T1000 (cell line): ENCODE results near the gene LRIG1.

Experiments used
- DNase-seq: peaks from one replicate; lab custom pipeline; 2025; ENCODE audit warnings: mixed read lengths; lab: John Stamatoyannopoulos, UW

Gene LRIG1

GRCh38 chr3:66403323-66403990, 97.4 kb downstream of the LRIG1 start:
- DNase-seq, result no peak

DNA sequence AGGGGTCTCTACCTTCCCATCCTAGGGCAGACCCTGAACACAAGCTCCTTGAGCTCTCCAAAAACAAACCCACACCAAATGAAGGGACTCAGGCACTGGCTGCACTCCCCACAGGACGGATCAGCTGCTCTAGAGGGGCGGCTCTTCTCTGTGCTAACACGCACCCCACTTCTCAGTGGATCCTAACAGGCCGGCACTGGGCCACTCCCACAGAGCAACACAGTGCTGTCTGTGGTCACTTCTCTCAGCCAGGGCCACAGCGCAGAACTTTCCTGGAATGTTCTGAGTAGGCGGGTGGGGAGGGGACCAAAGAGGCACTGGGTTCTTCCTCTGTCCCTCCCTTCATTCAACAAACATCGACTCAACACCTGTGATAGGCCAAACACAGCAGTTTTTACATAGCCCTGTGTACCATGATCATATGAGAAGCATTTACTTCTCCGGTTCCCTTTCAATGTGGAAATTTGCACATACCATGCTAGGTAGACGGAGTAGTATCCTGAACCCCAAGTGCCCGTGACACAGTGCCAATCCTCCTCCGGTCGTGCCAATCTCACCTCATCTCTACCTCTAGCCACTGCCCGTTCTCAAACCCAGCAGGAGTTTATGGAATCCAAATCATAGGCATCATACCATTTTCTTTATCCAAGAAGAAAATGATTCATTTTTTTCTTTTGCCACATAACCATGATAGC, 98.1 kb downstream of the LRIG1 start:
- DNase-seq, result no peak

GRCh38 chr3:66401675-66402491, 98.9 kb downstream of the LRIG1 start:
- DNase-seq, result no peak

GRCh38 chr3:66401157-66401550, 99.7 kb downstream of the LRIG1 start:
- DNase-seq, result no peak

DNA sequence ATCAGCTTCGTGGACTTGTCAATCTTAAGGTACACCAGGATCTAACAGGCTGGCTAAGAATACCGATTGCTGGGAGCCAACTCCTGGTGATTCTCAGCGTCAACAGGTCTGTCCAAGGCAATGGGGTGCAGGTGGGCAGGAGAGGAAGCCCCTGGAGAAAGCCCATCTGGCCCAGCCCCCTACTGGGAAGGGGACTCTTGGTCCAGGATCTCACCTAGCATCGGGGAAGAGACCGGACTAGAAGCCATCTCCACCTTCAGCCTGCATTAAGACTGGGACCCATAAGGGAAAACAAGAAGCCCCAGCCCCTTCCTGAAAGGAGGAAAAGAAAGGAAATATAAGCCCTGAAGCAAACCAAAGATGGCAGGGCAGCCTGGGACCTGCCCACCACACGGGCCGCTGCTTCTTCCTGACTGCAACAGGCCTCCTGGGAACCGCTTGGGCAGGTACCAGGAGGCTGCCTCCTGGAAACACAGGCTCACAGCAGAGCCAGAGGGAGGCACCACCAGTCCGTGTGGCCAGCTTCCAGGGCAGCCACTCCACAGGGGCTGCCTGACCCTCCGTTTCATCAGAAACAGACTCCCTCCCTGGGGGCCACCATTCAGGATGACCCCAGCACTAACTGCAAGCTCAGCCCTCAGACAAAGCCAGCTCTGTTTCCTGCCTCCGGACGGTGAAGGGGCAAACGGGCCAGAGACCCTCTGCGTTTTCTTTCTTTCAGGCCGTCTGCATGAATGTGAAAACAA, 100.2 kb downstream of the LRIG1 start:
- no peak for DNase-seq

GRCh38 chr3:66399529-66400232, 101.1 kb downstream of the LRIG1 start:
- DNase-seq, result no peak

- DNase-seq, result no peak
Observed at GRCh38 chr3:66398228-66399025, 102.4 kb downstream of the LRIG1 start.

- no peak for DNase-seq
Observed at GRCh38 chr3:66397745-66398144, 103.1 kb downstream of the LRIG1 start.

DNA sequence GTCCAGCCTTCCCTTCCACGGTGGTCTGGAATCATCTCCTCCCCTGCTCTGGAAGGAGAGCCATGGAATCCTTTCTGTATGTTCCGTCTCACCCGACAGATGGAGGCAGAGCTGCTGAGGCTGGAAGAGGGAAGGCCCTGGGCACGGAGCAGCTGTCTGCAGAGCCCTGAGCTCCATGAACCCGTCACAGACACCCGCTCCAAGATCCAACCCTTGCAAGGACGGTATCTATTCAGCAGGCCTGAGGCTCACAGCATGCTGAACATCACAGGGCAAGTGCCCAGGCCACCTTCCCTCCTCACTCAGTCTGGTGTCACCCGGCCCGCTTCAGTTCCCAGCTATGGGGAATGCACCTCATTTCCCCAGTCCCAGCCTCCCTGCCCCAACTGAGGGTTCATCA, 103.9 kb downstream of the LRIG1 start:
- no peak for DNase-seq

DNA sequence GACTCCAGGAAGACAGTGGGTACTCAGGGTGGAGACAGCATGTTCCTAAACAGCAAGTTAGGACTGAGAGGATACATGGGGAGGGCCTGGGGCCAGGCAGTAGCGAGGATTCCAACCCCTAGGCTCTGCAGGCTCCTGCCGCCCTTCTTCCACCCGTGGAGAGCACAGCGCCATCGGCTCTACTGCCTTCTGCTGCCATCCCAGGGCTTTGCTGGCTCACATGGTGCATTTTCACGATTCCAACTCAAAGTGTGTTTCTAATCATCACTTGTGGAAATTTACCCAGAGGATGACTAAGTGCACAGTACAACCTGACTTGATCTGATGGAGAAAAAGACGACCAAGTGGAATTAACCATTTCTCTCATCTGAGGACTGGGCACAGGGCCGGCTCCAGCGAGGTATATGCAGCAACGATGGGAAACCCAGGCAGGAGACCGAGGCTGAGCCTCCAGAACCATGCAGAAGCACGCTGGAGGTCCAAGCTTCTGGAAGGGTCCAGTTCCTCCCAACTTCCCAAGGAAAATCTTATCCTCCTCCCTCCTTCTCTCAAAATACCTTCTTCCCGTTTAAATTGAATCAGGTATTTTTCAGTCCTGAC, 104.6 kb downstream of the LRIG1 start:
- no peak for DNase-seq

- no peak for DNase-seq
Observed at GRCh38 chr3:66395635-66396034, 105.2 kb downstream of the LRIG1 start.

DNA sequence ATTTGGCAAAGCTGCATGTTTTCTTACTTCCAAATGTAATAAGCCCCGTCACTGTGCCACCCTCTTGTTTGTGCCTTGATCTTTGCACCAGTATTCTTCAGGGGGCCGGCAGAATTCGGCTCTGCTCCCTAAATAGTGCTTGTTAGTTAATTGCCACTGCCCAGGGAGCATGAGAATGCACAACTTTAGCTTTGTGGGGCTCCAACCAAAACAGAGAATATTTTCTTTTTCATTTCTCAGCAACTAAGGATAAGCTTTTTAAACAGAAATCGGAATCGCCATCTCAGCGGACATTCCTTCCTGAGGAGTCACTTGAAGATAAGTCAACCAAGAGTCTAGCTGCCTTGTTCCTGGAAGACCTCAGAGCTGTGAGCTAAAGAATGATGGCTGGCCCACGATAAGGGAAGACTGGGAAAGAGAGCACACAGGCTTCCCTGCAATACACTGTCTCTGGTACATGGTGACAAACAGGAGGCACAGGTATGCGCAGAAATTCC, 106.0 kb downstream of the LRIG1 start:
- no peak for DNase-seq

GRCh38 chr3:66394019-66394752, 106.6 kb downstream of the LRIG1 start:
- DNase-seq, result no peak

GRCh38 chr3:66393333-66394005, 107.4 kb downstream of the LRIG1 start:
- DNase-seq, result no peak

- no peak for DNase-seq
Observed at GRCh38 chr3:66392966-66393332, 107.9 kb downstream of the LRIG1 start.

DNA sequence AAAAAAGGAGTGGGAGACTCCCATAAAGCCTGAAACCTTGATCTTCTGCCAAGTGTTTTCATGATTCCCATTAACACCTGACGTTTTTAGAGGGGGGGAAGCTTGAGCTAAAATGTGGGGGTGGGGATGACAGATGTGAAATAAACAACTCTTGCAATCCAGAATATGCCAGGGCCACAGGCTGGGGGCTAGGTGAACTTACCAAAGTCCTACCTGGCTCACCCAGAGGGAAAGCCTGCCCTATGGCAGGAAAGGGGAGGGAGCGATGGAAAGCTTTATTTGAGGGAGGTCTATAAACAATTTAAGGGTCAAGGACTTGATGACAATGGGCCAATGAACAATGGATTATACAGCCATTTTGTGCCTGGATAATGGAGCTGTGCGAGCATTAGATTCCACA, 108.3 kb downstream of the LRIG1 start:
- no peak for DNase-seq

GRCh38 chr3:66390013-66390412, 110.8 kb downstream of the LRIG1 start:
- DNase-seq, result no peak

GRCh38 chr3:66386925-66387650, 113.7 kb downstream of the LRIG1 start:
- DNase-seq, result peak; percentile 31
